Lower leg skin (tissue), 3 donors: ENCODE measurements around the gene POMGNT1.

Source experiments
- POLR2A ChIP-seq, 2 donors: fragments of 450-650 bp; IDR thresholded peaks; one replicate each; pipeline ENCODE4 v1.6.1; 2016 to 2017; ENCODE audit warnings: antibody characterized with exemption in 2 of 2, mild to moderate bottlenecking in 1 of 2, moderate library complexity in 1 of 2
- TF ChIP-seq, protein P1 (sequence below), 3 donors: fragments of 450-650 bp; IDR thresholded peaks; one replicate each; pipeline ENCODE4 v1.5.1; 2016; ENCODE audit warnings: antibody characterized with exemption in 3 of 3, mild to moderate bottlenecking in 3 of 3, moderate library complexity in 2 of 3

GRCh38 chr1:46183079-46183847, 15.0 kb downstream of the POMGNT1 start:
- TF ChIP-seq, protein P1, sequence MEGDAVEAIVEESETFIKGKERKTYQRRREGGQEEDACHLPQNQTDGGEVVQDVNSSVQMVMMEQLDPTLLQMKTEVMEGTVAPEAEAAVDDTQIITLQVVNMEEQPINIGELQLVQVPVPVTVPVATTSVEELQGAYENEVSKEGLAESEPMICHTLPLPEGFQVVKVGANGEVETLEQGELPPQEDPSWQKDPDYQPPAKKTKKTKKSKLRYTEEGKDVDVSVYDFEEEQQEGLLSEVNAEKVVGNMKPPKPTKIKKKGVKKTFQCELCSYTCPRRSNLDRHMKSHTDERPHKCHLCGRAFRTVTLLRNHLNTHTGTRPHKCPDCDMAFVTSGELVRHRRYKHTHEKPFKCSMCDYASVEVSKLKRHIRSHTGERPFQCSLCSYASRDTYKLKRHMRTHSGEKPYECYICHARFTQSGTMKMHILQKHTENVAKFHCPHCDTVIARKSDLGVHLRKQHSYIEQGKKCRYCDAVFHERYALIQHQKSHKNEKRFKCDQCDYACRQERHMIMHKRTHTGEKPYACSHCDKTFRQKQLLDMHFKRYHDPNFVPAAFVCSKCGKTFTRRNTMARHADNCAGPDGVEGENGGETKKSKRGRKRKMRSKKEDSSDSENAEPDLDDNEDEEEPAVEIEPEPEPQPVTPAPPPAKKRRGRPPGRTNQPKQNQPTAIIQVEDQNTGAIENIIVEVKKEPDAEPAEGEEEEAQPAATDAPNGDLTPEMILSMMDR (IDR thresholded peaks at IDR 0.05): no peak
- TF ChIP-seq POLR2A (IDR thresholded peaks at IDR 0.05): no peak
